ENCODE measurements around the gene NKX2-2.
"Not testable (repeated sequence)": the region's sequence is repeated elsewhere in the genome, so short reads cannot be mapped to it uniquely, and the experiment has no call there.

The NKX2-2 gene

GRCh38 chr20:21508230-21509078 lies 5.4 kb downstream of the NKX2-2 start:
- DNase-seq (ENCODE audit: low read depth): no peak

GRCh38 chr20:21507400-21508229 lies 6.2 kb downstream of the NKX2-2 start:
- no peak for DNase-seq (ENCODE audit: low read depth)

DNA sequence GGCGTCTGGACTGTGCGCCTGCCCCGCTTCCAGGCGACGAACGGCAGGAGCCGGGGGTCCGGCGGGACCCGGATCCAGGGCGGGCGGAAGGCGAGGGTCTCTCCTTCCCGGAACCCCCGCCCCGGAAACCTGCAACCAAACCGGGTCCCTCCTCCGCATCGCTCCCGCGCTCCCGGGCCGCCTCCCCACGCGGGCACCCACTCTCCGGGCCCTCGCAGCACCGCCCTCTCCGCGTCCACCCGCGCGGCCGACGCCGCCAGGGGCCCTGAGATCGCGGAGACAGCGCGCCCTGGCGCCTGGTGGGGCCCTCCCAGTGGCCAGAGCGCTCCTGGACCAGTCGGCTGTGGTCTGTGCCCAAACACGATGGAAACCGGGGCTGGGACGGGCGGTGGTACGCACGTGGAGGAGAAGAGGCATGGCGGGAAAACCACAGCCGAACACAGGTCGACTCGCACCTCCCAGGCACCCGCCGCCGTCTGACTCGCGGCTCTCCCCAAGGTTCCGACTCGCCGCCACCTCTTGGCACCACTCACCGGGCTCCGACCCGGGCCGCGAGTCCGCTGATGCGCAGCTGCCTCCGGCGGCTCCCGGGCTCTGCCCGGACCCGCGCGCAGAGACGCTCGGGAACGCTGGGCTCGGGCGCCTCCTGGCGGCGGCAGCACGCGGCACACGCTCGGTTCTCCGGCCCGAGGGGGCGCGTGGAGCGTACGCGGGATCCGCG lies 7.9 kb downstream of the NKX2-2 start:
- peak; percentile 66 for DNase-seq (ENCODE audit: low read depth)

DNA sequence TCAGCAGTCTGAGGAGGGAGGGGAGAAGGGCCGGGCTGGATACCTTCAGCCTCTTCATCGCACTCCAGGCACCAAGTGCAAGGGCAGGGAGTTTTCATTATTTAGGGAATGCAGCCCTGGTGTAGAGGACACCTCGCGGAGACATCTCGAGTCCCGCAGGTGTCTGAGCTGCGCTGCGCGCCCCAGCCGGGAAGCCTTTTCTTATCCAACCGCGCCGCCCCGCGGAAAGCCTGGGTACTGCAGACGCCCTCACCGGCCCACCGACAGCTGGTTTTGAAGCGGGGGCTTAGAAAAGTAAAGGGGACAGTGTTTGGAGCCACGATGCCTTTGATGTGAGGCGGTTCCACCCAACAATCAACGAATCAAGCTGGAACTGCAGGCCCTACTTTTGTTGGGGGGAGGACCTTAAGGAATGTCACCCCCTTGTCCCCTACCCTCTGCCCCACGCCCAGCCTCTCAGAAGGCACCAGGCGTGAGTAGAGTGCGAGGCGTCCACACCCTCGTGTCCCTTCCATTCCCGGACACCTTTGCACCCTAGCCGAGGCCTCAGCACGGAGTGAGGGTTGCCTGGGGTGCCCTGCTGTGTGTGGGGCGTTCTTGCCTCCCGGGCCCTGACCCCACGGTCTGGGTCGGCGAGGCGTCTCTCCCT lies 8.6 kb downstream of the NKX2-2 start:
- peak; percentile 92 for DNase-seq (ENCODE audit: low read depth)

- no peak for DNase-seq (ENCODE audit: low read depth)
Measured at GRCh38 chr20:21504323-21504722, 9.5 kb downstream of the NKX2-2 start.

DNA sequence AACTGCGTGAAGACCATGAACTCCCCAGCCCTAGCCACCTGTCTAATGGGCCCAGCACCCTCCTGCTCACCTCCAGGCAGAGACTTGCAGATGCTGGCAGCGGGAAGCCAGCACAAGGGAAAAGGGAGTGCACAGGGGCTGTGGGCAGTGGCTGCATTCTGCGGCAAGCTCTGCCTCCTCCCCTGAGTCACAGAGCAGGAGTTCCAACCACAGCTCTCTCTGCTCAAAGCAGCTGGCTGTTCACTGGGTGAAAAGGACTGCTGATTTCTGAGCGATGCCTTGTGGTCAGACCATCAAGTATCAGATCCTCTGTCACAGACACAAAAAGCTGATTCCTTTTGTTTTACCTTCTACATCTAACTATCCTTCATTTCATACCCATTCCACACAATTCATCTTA lies 10.5 kb downstream of the NKX2-2 start:
- no peak for DNase-seq (ENCODE audit: low read depth)

- no peak for DNase-seq (ENCODE audit: low read depth)
Measured at GRCh38 chr20:21501184-21501583, 12.7 kb downstream of the NKX2-2 start.

- no peak for DNase-seq (ENCODE audit: low read depth)
Measured at GRCh38 chr20:21500599-21500998, 13.3 kb downstream of the NKX2-2 start.

- no peak for DNase-seq (ENCODE audit: low read depth)
Measured at GRCh38 chr20:21499641-21500040, 14.2 kb downstream of the NKX2-2 start.

DNA sequence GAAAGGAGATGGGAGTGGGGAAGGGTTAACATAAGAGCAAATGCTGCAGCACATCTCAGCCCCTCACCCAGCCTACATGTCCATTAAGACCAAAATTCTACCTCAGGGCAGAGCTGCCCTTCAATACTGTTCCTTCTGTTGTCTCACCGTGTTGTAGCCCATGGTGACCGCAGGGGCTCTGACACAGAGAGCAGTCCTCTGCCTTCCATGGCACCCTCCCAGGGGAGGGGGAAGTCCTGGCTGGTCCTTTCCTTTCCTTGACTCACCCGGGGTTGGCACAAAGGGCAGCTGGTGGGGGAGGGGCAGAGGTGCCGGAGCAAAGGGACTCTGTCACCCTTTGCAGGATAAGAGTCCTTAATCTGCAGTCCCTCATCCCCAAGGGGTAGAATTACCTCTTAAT lies 15.2 kb downstream of the NKX2-2 start:
- DNase-seq (ENCODE audit: low read depth): no peak

DNA sequence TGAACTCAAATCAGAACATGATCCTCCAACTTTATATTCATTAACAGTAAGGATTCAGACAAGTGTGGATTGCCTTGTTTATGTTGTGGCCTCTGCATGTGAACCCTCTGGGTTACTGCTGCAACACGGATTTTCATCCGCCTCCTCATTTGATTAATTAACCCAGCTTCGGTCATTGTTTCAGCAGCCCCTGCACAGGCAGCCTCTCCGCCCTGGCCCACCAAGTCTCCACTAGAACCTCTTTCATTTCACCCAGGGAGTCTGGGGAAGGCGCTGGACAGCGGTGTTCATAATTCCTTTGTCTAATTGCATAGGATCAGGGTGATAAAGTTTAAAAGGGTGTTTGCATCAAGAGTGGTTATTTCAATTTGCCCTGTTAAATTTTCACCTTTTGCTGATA lies 15.7 kb downstream of the NKX2-2 start:
- no peak for DNase-seq (ENCODE audit: low read depth)

DNA sequence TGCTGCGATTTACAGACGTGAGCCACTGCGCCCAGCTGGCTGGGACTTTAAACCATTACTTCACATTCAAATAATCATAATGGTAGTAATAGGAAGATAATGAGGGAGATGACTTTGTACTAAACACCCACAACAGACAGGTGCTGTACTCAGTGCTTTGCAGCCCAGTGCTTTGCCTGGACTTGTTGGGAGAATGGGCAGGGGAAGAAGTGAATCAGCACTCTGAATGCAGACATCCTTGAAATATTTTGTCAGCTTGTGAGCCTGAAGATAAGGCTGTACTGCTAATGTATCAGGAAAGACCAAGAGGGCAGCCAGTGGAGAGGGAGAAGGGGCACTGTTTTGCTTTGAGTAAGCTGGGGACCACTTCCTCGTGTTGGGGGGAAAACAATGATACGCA lies 17.4 kb downstream of the NKX2-2 start:
- no peak for DNase-seq (ENCODE audit: low read depth)

DNA sequence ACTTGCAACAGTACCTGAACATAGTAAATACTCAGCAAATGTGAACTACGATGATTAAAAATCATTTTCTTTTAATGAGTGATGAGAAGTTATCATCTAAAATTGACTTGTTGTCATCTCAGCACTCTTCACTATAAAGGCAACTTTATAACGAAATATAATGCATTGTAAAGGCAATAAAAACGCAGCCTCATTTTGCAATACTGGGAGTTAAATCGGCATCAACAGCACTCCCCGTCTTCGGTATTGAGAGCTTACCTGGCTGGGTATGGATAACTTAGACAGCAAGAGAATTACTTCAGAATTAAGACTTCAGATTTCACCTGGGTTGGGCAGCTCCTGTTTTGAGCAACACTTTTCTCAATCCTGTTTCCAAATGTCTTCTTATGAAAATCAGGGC lies 20.8 kb downstream of the NKX2-2 start:
- no peak for DNase-seq (ENCODE audit: low read depth)

DNA sequence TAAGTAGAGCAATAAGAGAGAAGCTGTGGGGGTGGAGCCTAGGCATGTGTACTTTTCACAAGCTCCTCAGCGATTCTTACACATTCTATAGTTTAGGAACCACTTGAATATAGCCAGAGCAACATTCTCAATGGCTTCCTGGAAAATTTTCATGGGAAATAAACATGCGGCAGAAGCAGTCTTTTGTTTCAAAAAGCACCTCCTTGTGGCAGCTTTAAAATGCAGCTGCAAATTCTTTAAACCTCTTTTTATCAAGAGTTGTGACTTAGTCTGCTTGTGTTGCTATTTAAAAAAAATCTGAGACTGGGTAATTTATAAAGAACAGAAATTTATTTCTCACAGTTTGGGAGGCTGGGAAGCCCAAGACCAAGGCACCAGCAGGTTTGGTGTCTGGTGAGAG lies 23.8 kb downstream of the NKX2-2 start:
- no peak for DNase-seq (ENCODE audit: low read depth)

DNA sequence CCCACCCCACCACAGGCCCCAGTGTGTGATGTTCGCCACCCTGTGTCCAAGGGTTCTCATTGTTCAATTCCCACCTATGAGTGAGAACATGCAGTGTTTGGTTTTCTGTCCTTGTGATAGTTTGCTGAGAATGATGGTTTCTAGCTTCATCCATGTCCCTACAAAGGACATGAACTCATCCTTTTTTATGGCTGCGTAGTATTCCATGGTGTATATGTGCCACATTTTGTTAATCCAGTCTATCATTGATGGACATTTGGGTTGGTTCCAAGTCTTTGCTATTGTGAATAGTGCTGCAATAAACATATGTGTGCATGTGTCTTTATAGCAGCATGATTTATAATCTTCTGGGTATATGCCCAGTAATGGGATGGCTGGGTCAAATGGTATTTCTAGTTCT lies 33.7 kb downstream of the NKX2-2 start:
- not testable (repeated sequence) for DNase-seq (ENCODE audit: low read depth)

DNA sequence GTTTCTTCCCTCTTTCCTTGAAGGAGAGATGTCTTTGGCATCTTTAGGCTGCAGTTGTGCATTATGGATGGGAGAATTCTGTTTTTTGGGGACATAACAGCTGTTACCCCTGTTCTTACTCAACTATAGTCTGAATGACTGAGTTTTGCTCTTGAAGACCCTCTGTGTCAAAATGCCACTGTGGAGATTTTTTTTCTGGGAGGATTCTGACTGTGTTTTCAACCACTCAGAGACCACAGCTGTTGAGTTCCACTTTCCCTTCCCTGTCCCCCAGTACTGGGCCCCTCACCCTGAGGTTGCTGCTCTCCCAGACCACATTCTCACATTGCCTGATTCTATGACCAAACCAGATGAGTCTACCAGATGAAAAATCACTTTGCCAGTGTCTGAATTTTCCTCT lies 48.1 kb downstream of the NKX2-2 start:
- no peak for DNase-seq (ENCODE audit: low read depth)

- no peak for DNase-seq (ENCODE audit: low read depth)
Measured at GRCh38 chr20:21464916-21465315, 48.9 kb downstream of the NKX2-2 start.

Measured in stimulated activated CD8-positive, alpha-beta memory T cell treated with anti-CD3 and anti-CD28 coated beads, Interleukin-15, amount 100 ng/mL, for 24 hours (primary cell).